Stimulated activated CD8-positive, alpha-beta memory T cell treated with anti-CD3 and anti-CD28 coated beads, Interleukin-7, amount 100 ng/mL, for 48 hours (primary cell): ENCODE data around the gene NDUFS8.

ENCODE experiments used
- DNase-seq, 2 donors: peaks; one replicate each; pipeline ENCODE4 v3.0.0-alpha.2; 2020; ENCODE audit warnings: low read depth in 1 of 2; ENCODE audit errors: extremely low read depth in 1 of 2

Gene NDUFS8

DNA sequence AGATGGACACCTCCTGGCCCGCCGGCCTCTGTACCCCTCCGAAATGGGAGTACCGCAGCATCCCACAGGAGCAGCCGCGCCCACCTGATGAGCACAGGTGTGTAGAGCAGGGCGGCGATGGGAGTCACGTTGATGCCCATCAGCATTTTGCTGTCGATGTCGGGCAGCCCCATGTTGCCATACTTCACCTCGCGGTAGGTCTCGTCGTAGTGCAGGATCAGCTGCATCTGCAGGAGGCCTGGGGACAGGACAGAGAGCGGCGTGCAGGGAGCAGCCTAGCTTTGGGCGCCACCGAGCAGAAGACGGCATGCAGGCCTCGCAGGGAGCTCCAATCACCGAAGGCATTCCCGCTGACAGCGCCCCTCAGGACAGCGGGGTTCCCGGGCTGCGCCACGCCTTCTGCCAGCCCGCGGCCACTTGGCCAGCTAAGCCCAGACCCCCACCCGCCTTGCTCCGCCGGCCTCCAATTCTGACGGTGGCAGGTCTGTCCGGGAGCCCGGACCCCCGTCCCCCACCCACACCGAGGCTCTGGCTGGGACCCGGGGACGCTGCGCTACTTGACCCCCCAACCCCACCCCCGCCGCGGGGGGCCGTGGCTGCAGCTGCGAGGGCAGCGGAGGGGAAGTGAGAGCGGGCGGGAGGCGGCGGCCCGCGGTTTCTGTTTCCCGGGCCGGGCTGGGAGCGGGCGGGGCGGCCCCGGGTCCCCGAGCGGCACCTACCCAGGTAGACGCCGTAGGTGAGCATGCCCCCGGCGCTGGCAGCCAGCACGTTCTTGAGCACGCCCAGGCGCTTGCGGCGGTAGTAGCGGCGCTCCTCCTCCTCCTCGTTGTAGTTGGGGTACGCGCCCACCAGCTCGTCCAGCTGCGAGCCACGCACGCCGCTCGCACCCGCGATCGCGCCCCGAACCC, 27.3 kb upstream of the NDUFS8 start:
- no peak for DNase-seq

- peak; percentile 63 to 73 for DNase-seq
Observed at GRCh38 chr11:68003846-68004550, 26.5 kb upstream of the NDUFS8 start, which contains the start of gene UNC93B1. Gene UNC93B1, minus strand, starts transcription at chr11:68004097. Its CDS starts 54 bp downstream, at chr11:68004043.

DNA sequence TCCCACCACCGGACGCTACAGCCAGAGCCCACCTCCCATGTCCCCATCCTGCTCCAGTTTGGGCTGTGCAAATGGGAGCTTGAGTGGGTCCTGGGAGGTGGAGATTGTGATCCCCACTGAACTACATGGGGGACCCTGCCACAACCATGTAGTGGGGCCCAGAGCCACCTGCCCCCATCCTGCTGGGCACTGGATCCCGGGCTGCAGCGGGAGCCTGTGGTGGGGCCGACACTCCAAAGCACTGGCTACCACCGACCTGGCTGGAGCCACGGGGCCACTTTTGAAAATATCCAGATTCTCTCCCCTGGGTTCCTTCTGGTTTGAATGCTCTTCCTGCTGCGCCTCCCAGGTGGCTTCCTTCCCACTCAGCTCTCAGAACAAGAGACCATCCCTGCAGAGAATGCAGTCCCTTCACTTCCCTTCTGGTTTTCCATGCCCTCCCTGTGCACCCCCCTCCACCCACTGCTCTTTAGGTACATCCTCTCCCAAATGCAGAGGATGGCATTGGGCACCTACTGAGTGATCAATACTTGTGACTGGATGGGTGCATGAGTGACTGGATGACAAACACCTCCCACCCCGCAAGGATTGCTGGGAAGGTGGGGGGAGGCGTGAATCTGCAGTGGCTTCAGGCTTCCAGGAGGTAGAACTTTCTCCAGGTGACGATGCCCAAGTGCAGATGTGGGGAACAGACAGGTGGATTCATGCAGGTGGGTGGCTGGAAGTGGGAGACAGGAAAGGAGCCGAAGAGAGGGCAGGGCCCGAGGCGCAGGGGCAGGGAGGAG, 25.7 kb upstream of the NDUFS8 start:
- DNase-seq, result no peak

DNA sequence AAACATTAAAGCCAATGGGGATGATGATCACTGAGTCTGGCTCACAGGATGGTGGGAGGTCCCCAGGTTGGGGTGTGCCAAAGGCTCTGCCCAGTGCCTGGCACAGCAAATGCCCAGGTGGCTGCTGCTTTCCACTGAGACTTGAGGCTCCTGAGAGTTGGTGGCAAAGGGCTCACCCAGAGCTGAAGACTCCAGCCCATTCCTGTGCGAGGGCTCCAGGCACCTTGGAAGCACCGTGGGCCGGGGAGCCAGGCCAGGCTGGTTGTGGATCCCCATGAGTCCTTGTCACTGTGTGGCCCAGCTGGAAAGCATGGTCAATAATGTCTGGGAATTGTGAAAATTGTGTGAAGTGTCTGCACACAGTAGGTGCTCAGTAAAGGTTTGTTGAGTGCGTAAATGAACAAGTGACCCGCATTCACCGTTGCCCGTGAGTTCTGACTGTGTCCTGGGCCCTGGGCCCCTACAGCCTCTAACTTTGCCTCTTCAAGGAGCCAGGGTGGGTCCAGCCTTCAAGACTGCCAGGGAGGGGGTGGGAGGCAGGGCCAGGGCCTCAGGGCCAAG, 23.8 kb upstream of the NDUFS8 start:
- DNase-seq, result no peak

GRCh38 chr11:68007498-68008380, 22.7 kb upstream of the NDUFS8 start:
- DNase-seq, result no peak

DNA sequence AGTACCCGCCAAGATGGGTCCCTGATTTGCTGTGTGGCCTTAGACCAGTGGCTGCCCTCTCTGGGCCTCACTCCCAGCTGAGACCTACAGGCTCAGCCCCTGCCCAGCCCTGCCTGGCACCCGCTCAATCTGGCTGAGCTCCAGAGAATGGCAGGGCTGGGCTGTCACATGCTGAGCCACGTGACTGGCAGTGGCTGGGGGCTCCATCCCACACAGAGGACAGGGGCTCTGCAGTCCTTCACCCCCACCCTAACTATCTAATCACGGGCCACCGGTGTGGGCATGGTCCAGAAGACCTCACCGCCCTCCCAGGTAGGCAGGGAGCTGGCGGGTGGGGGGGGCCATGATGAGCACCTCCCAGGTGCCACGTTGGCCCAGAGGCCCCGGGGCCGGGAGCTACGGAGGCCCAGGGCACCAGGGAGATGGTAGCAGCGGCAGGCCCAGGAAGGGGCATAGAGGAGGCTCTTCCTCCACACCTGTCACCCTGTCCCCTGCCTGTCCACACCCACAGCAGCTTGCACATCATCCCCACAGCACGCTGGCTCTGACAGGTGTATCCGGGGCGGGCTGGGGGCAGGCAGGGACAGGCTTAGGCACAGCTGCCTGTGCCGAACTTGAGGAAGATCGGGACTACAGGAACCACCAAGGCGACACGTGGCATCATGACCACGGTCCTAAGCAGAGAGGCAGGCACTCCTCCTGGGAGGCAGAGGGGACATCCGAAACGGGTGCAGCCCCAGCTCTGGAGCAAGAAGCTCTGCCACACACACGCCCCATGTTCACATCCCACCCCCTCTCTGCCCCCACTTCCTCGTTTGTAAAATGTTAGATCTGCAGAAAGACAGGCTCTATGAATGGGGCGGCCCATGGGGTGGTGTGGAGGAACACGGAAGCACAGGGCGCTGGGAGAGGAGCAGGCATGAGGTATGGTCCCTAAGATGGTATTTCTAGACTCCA, 21.8 kb upstream of the NDUFS8 start:
- DNase-seq, result no peak

- no peak for DNase-seq
Observed at GRCh38 chr11:68009391-68010089, 20.9 kb upstream of the NDUFS8 start.

- no peak for DNase-seq
Observed at GRCh38 chr11:68010090-68011041, 20.1 kb upstream of the NDUFS8 start, which contains the start of gene ALDH3B1. Gene ALDH3B1, plus strand, starts transcription at chr11:68010327. Its CDS starts 4,971 bp downstream, at chr11:68015298.

DNA sequence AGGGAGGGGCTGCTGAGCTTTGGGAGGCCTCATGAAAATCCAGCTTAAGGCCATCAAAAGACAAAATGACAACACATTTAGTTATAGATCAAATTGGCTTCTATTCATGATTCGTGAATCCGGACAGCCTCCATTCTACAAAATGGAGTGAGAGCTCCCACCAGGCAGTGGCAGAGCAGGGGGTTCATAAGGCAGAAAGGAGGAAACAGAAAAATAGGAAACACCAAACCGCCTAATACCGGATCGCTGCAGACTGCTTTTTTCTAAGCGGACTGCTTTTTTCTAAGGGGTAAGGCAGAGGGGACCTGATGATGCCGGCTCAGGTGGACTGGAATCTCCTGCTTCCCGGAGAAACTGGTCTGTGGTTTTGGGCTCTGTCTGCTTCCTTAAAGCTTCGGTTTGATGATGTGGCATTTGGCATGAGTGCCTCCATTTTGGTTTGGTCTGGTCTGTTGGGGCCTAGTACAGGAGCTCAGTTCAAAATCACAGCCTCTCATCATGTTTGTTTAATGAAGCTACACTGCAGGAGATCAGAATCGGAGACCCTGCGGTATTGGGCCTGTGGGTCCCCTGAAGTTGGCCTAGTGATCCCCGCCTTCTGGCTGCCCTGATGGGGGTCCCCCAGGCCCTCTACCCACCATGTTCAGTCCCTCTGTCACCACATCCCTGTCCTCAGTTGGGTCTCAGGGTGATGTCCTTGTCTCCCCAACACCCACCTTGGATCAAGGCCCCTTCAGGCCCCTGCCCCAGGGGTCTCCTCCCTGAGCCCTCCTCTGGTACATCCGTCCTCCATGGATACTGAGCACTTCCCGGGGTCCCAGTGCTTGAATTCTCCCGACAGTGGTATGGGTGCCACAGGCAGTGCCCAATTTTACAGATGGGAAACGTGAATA, 19.2 kb upstream of the NDUFS8 start:
- DNase-seq, result no peak

GRCh38 chr11:68012044-68012842, 18.2 kb upstream of the NDUFS8 start:
- DNase-seq, result no peak

DNA sequence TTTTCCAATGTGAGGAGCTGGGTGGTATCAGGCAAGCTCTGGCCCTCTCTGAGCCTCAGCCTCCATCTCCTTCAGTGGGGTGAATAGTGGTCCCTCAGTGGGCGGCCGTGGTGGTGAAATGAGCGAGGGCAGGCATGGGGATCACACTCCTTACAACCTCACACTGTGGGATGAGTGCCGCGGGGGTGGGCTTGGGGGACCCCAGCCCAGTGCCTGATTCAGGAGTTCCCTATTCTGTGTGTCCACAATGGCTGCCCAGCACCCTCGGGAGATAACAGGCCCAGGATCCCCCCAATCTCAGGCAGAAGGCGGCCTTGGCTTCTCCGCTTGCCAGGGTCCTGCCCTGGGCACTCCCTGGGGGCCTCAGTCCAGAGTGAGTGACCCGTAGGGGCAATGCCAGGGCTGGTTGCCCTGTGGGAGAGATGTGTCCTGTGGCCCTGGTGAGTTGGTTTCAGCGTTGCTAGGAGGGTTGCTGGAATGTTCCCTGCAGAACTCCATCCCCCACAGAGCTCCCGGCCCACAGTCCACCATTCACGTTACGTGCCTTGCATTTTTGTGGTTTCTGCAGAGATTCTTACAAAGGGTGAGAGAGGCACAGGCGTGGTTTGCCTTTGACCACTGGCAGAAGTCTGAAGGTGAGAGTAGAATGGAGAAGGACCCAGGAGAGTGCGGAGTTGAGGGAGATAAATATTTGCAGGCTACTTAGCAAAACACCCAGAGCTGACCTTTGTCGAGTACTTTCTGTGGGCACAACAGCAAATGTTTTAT, 17.5 kb upstream of the NDUFS8 start:
- no peak for DNase-seq

GRCh38 chr11:68013611-68014156, 16.8 kb upstream of the NDUFS8 start:
- DNase-seq, result no peak

GRCh38 chr11:68014157-68014946, 16.1 kb upstream of the NDUFS8 start:
- DNase-seq, result no peak
